B cell (primary cell): ENCODE results near the gene PEPD. TPM values are rescaled to one million over a fixed set of nuclear protein-coding genes. Genes with fewer than 3 reads are reported as not detected.

Experiments
- ATAC-seq: fragments of 200-7000 bp; cut with Tn5 transposase; one replicate; pipeline ENCODE4 v1.10.0; 2021; ENCODE audit warnings: low read depth, mild to moderate bottlenecking, moderate number of reproducible peaks, moderate library complexity
- CTCF ChIA-PET: fragments of 350-600 bp; sonication (Branson Sonifier 250); formaldehyde crosslinking; loops from one replicate; lab custom pipeline; 2021; ENCODE audit warnings: antibody characterized with exemption, inconsistent platforms; lab: Charles Lee
- POLR2A ChIA-PET: fragments of 350-600 bp; sonication (Branson Sonifier 250); formaldehyde crosslinking; loops from one replicate; lab custom pipeline; 2021; ENCODE audit warnings: antibody characterized with exemption; lab: Charles Lee
- DNase-seq: peaks from one replicate; pipeline ENCODE4 v3.0.0; 2013
- H2AFZ ChIP-seq: 2 replicates; pipeline ENCODE4 v1.6.1; 2012; ENCODE audit warnings: mild to moderate bottlenecking, low read depth, low read length; ENCODE audit not compliant: insufficient read depth, poor library complexity, severe bottlenecking
- H3K27ac ChIP-seq, 2 donors: 1 replicate in 1 of 2; 2 replicates in 1 of 2; pipeline ENCODE4 v1.5.1; 2012 to 2013; ENCODE audit warnings: low read length in 2 of 2, mild to moderate bottlenecking in 2 of 2, moderate library complexity in 1 of 2
- H3K27me3 ChIP-seq, 4 experiments: fragments of 200-600 bp in 1 of 4; sonication (generic) in 1 of 4; replicated peaks in 1 of 4; 1 replicate in 2 of 4; 2 replicates in 2 of 4; pipeline versions ENCODE4 v1.6.1 to v1.7.0; 2013 to 2016; ENCODE audit warnings: low read length in 3 of 4, mild to moderate bottlenecking in 2 of 4, mixed read lengths in 1 of 4, moderate library complexity in 1 of 4; ENCODE audit not compliant: insufficient read depth in 4 of 4, control insufficient read depth in 3 of 4; ENCODE audit errors: control extremely low read depth in 1 of 4
- H3K36me3 ChIP-seq, 2 experiments: replicated peaks in 1 of 2; 1 replicate in 1 of 2; 2 replicates in 1 of 2; pipeline versions ENCODE4 v1.6.1 to v1.7.1; 2013; ENCODE audit warnings: low read length in 1 of 2; ENCODE audit not compliant: insufficient read depth in 2 of 2, control insufficient read depth in 1 of 2; ENCODE audit errors: control extremely low read depth in 1 of 2, extremely low read depth in 1 of 2
- H3K4me1 ChIP-seq, 2 donors: fragments of 200-600 bp in 1 of 2; sonication (generic) in 1 of 2; 1 replicate in 1 of 2; 2 replicates in 1 of 2; pipeline versions ENCODE4 v1.5.1 to v1.6.1; 2013 to 2017; ENCODE audit warnings: low read length in 2 of 2; ENCODE audit not compliant: control insufficient read depth in 2 of 2, insufficient read depth in 2 of 2
- H3K4me2 ChIP-seq: replicated peaks from 2 replicates; pipeline ENCODE3; 2012; ENCODE audit warnings: mild to moderate bottlenecking, low read depth, low read length; ENCODE audit not compliant: poor library complexity, severe bottlenecking
- H3K4me3 ChIP-seq, 5 experiments: fragments of 200-600 bp in 1 of 5; sonication (generic) in 1 of 5; 1 replicate in 3 of 5; 2 replicates in 2 of 5; pipeline versions ENCODE4 v1.5.1 to v1.7.0; 2011 to 2016; ENCODE audit warnings: low read length in 4 of 5, mild to moderate bottlenecking in 4 of 5, low read depth in 2 of 5, control low read depth in 1 of 5, moderate library complexity in 1 of 5; ENCODE audit not compliant: insufficient read depth in 1 of 5; ENCODE audit errors: control extremely low read depth in 1 of 5, extremely low read depth in 1 of 5
- H3K79me2 ChIP-seq: fragments of 200-600 bp; sonication (generic); one replicate; pipeline ENCODE4 v1.6.0; 2016; ENCODE audit warnings: low read length; ENCODE audit not compliant: control insufficient read depth, insufficient read depth
- H3K9ac ChIP-seq: fragments of 200-600 bp; sonication (generic); 2 replicates; pipeline ENCODE4 v1.6.1; 2017; ENCODE audit warnings: mild to moderate bottlenecking, low read length, moderate library complexity
- H3K9me3 ChIP-seq, 3 donors: one replicate each; pipeline versions ENCODE4 v1.6.1 to v1.7.1; 2013; ENCODE audit warnings: low read length in 2 of 3; ENCODE audit not compliant: control insufficient read depth in 2 of 3, insufficient read depth in 1 of 3; ENCODE audit errors: control extremely low read depth in 1 of 3
- H4K20me1 ChIP-seq: 2 replicates; pipeline ENCODE4 v1.6.0; 2012; ENCODE audit warnings: mild to moderate bottlenecking, low read length; ENCODE audit not compliant: insufficient read depth, control insufficient read depth, poor library complexity, severe bottlenecking
- H3K27ac Mint-ChIP-seq: one replicate; pipeline ENCODE4 v1.8.0; 2021; ENCODE audit warnings: mixed read lengths
- H3K27me3 Mint-ChIP-seq: one replicate; pipeline ENCODE4 v1.8.0; 2021; ENCODE audit warnings: mixed read lengths
- H3K4me1 Mint-ChIP-seq: one replicate; pipeline ENCODE4 v1.8.0; 2021; ENCODE audit warnings: mixed read lengths
- H3K4me3 Mint-ChIP-seq: one replicate; pipeline ENCODE4 v1.8.0; 2021; ENCODE audit warnings: mixed read lengths
- H3K9me3 Mint-ChIP-seq: one replicate; pipeline ENCODE4 v1.8.0; 2022; ENCODE audit warnings: mixed read lengths; ENCODE audit not compliant: insufficient read depth
- EZH2 ChIP-seq: IDR thresholded peaks from 2 replicates; pipeline ENCODE4 v1.6.1; 2012; ENCODE audit warnings: borderline replicate concordance, low read depth, mild to moderate bottlenecking, moderate library complexity, low read length; ENCODE audit not compliant: insufficient read depth, poor library complexity, severe bottlenecking
- WGBS: methylation state at CpG from one replicate; pipeline ENCODE4 v1.1.5; 2013; ENCODE audit warnings: missing lambda C conversion rate; ENCODE audit not compliant: insufficient coverage; 5-methylcytosine and 5-hydroxymethylcytosine counted together
- intact Hi-C: fragments of 100-400 bp; cut with micrococcal nuclease; formaldehyde crosslinking; loops from one replicate; pipeline ENCODE4 v1.10.0; 2022
- polyA plus RNA-seq: library from polyadenylated mRNA; depleted of rRNA; stranded (reverse); fragments of >200 nt; gene quantifications from 2 replicates; pipeline ENCODE4 v1.2.3, GENCODE V29; 2012
- total RNA-seq, 2 donors: library from RNA; stranded (reverse); fragments of 120-200 nt in 1 of 2; gene quantifications; 1 replicate in 1 of 2; 2 replicates in 1 of 2; pipeline versions ENCODE4 v1.2.3 to v1.2.4, GENCODE V29; 2013 to 2022
- TF ChIP-seq, protein P1 (sequence below): fragments of 200-600 bp; IDR thresholded peaks from one replicate; pipeline ENCODE4 v1.8.0; 2022; ENCODE audit warnings: antibody characterized with exemption, mild to moderate bottlenecking

Gene PEPD
- total and polyA plus RNA-seq, 2 donors (not counting 1 experiment from before 2014, with no cell fraction given): 36.4 to 42.7 TPM

DNA sequence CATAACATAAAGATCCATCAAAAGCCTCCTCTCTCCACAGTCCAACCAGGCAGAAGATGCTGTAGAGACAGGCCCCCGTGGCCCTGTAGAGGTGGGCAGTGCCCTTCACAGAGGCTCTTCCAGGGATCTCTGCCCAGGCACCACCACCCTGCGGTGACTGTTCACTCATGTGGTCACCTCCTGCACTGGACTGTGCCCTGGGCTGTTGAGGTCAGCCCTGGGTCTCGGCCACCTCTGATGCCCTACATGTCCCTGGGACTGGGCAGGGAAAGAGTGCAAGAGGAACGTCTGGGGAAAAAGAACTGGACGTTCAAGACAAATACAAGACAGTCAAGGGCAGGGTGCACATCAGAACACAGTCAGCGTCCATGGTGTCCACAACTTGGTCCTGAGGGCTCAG, 22.3 kb downstream of the PEPD start:
- H3K27ac Mint-ChIP-seq: no peak overlapping the region
- H3K9me3 Mint-ChIP-seq: no peaks in the 10 kb centered on the region
- H3K4me1 Mint-ChIP-seq: no peaks in the 10 kb centered on the region
- ChIA-PET CTCF (no interaction called here), POLR2A (no interaction called here)
- ATAC-seq (no peak), DNase-seq (no peak)
- Histone ChIP-seq H3K36me3 (peaks cover 0 to 12% of the 10 kb centered on the region in 2 experiments), H3K79me2 (no peaks in the 10 kb centered on the region), H3K4me2 (no peak overlapping the region), H3K9ac (no peak overlapping the region), H3K4me3 (no peak overlapping the region), H4K20me1 (no peaks in the 10 kb centered on the region), H2AFZ (no peak overlapping the region), H3K4me1 (no peaks in the 10 kb centered on the region), H3K9me3 (no peaks in the 10 kb centered on the region), H3K27ac (no peak overlapping the region), H3K27me3 (no peaks in the 10 kb centered on the region)
- TF ChIP-seq EZH2: no peak
- TF ChIP-seq, protein P1, sequence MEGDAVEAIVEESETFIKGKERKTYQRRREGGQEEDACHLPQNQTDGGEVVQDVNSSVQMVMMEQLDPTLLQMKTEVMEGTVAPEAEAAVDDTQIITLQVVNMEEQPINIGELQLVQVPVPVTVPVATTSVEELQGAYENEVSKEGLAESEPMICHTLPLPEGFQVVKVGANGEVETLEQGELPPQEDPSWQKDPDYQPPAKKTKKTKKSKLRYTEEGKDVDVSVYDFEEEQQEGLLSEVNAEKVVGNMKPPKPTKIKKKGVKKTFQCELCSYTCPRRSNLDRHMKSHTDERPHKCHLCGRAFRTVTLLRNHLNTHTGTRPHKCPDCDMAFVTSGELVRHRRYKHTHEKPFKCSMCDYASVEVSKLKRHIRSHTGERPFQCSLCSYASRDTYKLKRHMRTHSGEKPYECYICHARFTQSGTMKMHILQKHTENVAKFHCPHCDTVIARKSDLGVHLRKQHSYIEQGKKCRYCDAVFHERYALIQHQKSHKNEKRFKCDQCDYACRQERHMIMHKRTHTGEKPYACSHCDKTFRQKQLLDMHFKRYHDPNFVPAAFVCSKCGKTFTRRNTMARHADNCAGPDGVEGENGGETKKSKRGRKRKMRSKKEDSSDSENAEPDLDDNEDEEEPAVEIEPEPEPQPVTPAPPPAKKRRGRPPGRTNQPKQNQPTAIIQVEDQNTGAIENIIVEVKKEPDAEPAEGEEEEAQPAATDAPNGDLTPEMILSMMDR: no peak
- no peak overlapping the region for H3K4me3 Mint-ChIP-seq
- intact Hi-C loops: no loop called here
- no peaks in the 10 kb centered on the region for H3K27me3 Mint-ChIP-seq
- 78% methylated on average over 6 of the region's 6 CpGs for WGBS

DNA sequence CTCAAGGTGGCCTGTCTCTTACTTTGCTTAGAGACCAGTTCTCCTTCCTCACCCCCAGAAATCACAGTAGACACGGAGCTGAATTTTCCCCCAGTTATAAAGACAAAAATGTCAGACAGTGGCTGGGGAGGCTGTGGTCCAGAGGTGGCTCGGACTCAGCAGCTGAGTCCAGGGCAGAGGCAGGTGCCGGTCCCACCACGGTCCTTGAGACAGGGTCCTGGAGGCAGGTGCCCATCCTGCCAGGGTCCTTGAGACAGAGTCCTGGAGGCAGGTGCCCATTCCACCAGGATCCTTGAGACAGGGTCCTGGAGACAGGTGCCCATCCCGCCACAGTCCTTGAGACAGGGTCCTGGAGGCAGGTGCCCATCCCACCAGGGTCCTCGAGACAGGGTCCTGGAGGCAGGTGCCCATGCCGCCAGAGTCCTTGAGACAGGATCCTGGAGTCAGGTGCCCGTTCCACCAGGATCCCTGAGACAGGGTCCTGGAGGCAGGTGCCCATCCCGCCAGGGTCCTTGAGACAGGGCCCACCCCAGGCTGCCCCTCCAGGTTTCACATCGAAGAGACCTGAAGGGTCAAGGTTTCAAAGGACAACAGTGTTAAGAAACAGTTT, 23.1 kb downstream of the PEPD start:
- TF ChIP-seq, protein P1: no peak
- TF ChIP-seq EZH2: no peak
- Histone ChIP-seq H3K9me3 (no peaks in the 10 kb centered on the region), H3K4me3 (no peak overlapping the region), H3K27me3 (no peaks in the 10 kb centered on the region), H2AFZ (no peak overlapping the region), H3K79me2 (no peaks in the 10 kb centered on the region), H3K36me3 (peaks cover 0 to 12% of the 10 kb centered on the region in 2 experiments), H3K4me2 (no peak overlapping the region), H4K20me1 (no peaks in the 10 kb centered on the region), H3K4me1 (no peaks in the 10 kb centered on the region), H3K27ac (no peak overlapping the region), H3K9ac (no peak overlapping the region)
- ATAC-seq (no peak), DNase-seq (no peak)
- H3K27me3 Mint-ChIP-seq: no peaks in the 10 kb centered on the region
- intact Hi-C loops: no loop called here
- ChIA-PET CTCF (no interaction called here), POLR2A (no interaction called here)
- H3K4me3 Mint-ChIP-seq: no peak overlapping the region
- H3K27ac Mint-ChIP-seq: no peak overlapping the region
- no peaks in the 10 kb centered on the region for H3K4me1 Mint-ChIP-seq
- 96% methylated on average over 9 of the region's 10 CpGs for WGBS
- no peaks in the 10 kb centered on the region for H3K9me3 Mint-ChIP-seq
